Right atrium auricular region (tissue), 2 donors: ENCODE data around the gene N4BP2L2. TPM values are rescaled to one million over a fixed set of nuclear protein-coding genes. Genes with fewer than 3 reads are reported as not detected.
"Not testable (repeated sequence)": the region's sequence is repeated elsewhere in the genome, so short reads cannot be mapped to it uniquely, and the experiment has no call there.

Experiments used
- DNase-seq: peaks from one replicate; pipeline ENCODE4 v3.0.0-alpha.2; 2019; ENCODE audit warnings: low spot score
- H3K27ac ChIP-seq, 2 donors: fragments of 200-600 bp; sonication (generic); 1 replicate in 1 of 2; 2 replicates in 1 of 2; pipeline ENCODE4 v1.5.1; 2016 to 2019
- H3K27me3 ChIP-seq, 2 donors: fragments of 200-600 bp; sonication (generic); one replicate each; pipeline versions ENCODE4 v1.5.1 to v1.6.0; 2017 to 2019
- H3K36me3 ChIP-seq: fragments of 200-600 bp; sonication (generic); one replicate; pipeline ENCODE4 v1.5.1; 2016
- H3K4me1 ChIP-seq, 2 donors: fragments of 200-600 bp; sonication (generic); one replicate each; pipeline versions ENCODE4 v1.5.1 to v1.6.0; 2017 to 2019
- H3K4me3 ChIP-seq, 2 donors: fragments of 200-600 bp; sonication (generic); 1 replicate in 1 of 2; 2 replicates in 1 of 2; pipeline ENCODE4 v1.5.1; 2017 to 2019; ENCODE audit warnings: mild to moderate bottlenecking in 1 of 2, moderate library complexity in 1 of 2
- H3K9me3 ChIP-seq, 2 donors: fragments of 200-600 bp; sonication (generic); one replicate each; pipeline ENCODE4 v1.5.1; 2019
- CTCF ChIP-seq, 2 donors: fragments of 200-600 bp; sonication (generic); IDR thresholded peaks; one replicate each; pipeline ENCODE4 v1.5.1; 2019; ENCODE audit warnings: antibody characterized with exemption in 2 of 2
- total RNA-seq, 2 donors: library from RNA; depleted of rRNA; stranded (reverse); fragments of >200 nt; gene quantifications; one replicate each; pipeline ENCODE4 v1.1.0, GENCODE V29; 2016

The N4BP2L2 gene
- total RNA-seq, 2 donors from 2014 or later: 92.8 to 97.5 TPM

- Histone ChIP-seq H3K36me3 (no peaks in the 10 kb centered on the region), H3K4me3 (no peak overlapping the region), H3K4me1 (peaks cover 0 to 8% of the 10 kb centered on the region in 2 donors), H3K27ac (no peak overlapping the region), H3K9me3 (no peaks in the 10 kb centered on the region), H3K27me3 (no peaks in the 10 kb centered on the region)
- no peak for DNase-seq
- no peak for TF ChIP-seq CTCF (IDR thresholded peaks at IDR 0.05)
Measured at GRCh38 chr13:32582991-32583390, 44.4 kb upstream of the N4BP2L2 start.

DNA sequence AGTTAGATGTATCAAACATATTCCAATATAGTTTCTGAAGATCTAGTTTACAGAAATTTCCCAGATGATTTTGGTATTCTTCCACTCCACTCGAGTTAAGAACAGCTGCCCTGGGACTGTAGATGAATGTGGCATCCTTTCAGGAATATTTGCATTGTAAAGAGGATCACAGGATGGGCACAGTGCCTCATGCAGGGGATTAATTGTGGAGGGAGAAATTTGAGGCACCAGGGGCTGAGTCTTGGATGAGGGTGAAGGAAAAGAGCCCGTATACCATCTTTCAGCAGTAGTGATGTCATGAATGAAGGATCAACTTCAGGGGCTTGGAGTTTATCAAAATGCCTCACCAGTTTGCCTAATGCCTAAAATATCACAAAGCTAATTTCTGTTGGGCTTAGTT, 43.7 kb upstream of the N4BP2L2 start:
- Histone ChIP-seq H3K27me3 (no peaks in the 10 kb centered on the region), H3K4me1 (peaks cover 0 to 6% of the 10 kb centered on the region in 2 donors), H3K27ac (no peak overlapping the region), H3K4me3 (no peak overlapping the region), H3K9me3 (no peaks in the 10 kb centered on the region), H3K36me3 (no peaks in the 10 kb centered on the region)
- no peak for DNase-seq
- TF ChIP-seq CTCF (IDR thresholded peaks at IDR 0.05): no peak

- no peaks in the 10 kb centered on the region for H3K27me3 ChIP-seq
- peaks cover 0 to 6% of the 10 kb centered on the region in 2 donors for H3K4me1 ChIP-seq
- TF ChIP-seq CTCF (IDR thresholded peaks at IDR 0.05): peak; percentile 49 to 68
- H3K27ac ChIP-seq: no peak overlapping the region
- no peak overlapping the region for H3K4me3 ChIP-seq
- H3K36me3 ChIP-seq: no peaks in the 10 kb centered on the region
- no peaks in the 10 kb centered on the region for H3K9me3 ChIP-seq
- no peak for DNase-seq
Measured at GRCh38 chr13:32581177-32581786, 42.7 kb upstream of the N4BP2L2 start.

DNA sequence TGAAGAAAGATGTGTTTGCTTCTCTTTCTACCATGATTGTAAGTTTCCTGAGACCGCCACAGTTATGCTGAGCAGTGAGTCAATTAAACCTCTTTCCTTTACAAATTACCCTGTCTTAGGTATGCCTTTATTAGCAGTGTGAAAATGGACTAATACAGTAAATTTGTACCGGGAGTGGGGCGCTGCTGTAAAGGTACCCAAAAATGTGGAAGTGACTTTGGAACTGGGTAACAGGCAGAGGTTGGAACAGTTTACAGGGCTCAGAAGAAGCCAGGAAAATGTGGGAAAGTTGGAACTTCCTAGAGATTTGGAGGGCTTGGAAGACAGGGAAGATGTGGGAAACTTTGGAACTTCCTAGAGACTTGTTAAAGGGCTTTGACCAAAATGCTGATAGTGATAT, 38.4 kb upstream of the N4BP2L2 start:
- Histone ChIP-seq H3K27me3 (no peaks in the 10 kb centered on the region), H3K36me3 (no peaks in the 10 kb centered on the region), H3K4me3 (no peak overlapping the region), H3K9me3 (no peaks in the 10 kb centered on the region), H3K4me1 (no peaks in the 10 kb centered on the region), H3K27ac (no peak overlapping the region)
- no peak for DNase-seq
- TF ChIP-seq CTCF (IDR thresholded peaks at IDR 0.05): no peak

DNA sequence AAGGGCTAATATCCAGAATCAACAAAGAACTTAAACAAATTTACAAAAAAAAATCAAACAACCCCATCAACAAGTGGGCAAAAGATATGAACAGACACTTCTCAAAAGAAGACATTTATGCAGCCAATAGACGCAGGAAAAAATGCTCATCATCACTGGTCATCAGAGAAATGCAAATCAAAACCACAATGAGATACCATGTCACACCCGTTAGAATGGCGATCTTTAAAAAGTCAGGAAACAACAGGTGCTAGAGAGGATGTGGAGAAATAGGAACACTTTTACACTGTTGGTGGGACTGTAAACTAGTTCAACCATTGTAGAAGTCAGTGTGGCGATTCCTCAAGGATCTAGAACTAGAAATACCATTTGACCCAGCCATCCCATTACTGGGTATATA, 37.1 kb upstream of the N4BP2L2 start:
- not testable (repeated sequence) for H3K4me3 ChIP-seq, DNase-seq, H3K4me1 ChIP-seq

DNA sequence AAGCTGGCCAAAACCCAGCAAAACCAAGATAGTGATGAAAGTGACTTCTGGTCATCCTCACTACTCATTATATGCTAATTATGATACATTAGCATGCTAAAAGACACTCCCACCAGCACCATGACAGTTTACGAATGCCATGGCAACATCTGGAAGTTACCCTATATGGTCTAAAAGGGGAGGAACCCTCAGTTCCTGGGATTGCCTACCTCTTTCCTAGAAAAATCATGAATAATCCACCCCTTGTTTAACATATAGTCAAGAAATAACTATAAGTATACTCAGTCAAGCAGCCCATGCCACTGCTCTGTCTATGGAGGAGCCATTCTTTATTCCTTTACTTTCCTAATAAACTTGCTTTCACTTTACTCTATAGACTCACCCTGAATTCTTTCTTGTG, 22.2 kb upstream of the N4BP2L2 start:
- not testable (repeated sequence) for DNase-seq, H3K36me3 ChIP-seq, H3K9me3 ChIP-seq, H3K27me3 ChIP-seq, H3K27ac ChIP-seq, H3K4me3 ChIP-seq, H3K4me1 ChIP-seq

More for the DNA sequence above, 37.1 kb upstream of the N4BP2L2 start:
- not testable (repeated sequence) for H3K9me3 ChIP-seq, H3K27me3 ChIP-seq, H3K36me3 ChIP-seq, H3K27ac ChIP-seq

- Histone ChIP-seq H3K9me3 (no peaks in the 10 kb centered on the region), H3K36me3 (no peaks in the 10 kb centered on the region), H3K27me3 (no peaks in the 10 kb centered on the region), H3K4me3 (no peak overlapping the region), H3K4me1 (no peaks in the 10 kb centered on the region), H3K27ac (no peak overlapping the region)
- no peak for TF ChIP-seq CTCF (IDR thresholded peaks at IDR 0.05)
- DNase-seq: no peak
Measured at GRCh38 chr13:32555613-32556012, 17.0 kb upstream of the N4BP2L2 start.
